Nephron (organoid): ENCODE data around the gene PHPT1.

Source experiments
- H3K27ac Mint-ChIP-seq, 3 experiments: 2 replicates each; pipeline ENCODE4 v1.8.0; 2020; ENCODE audit warnings: mixed read lengths in 3 of 3, mild to moderate bottlenecking in 2 of 3, moderate library complexity in 1 of 3
- H3K27me3 Mint-ChIP-seq: 2 replicates; pipeline ENCODE4 v1.8.0; 2021; ENCODE audit warnings: low read depth, mild to moderate bottlenecking, moderate library complexity, mixed read lengths
- H3K36me3 Mint-ChIP-seq: 2 replicates; pipeline ENCODE4 v1.8.0; 2020; ENCODE audit warnings: low read depth, mixed read lengths
- H3K4me1 Mint-ChIP-seq: 2 replicates; pipeline ENCODE4 v1.8.0; 2020; ENCODE audit warnings: mixed read lengths
- H3K4me3 Mint-ChIP-seq, 3 experiments: 2 replicates each; pipeline ENCODE4 v1.8.0; 2020; ENCODE audit warnings: mild to moderate bottlenecking in 3 of 3, mixed read lengths in 3 of 3, moderate library complexity in 2 of 3
- H3K9me3 Mint-ChIP-seq: 2 replicates; pipeline ENCODE4 v1.8.0; 2020; ENCODE audit warnings: mixed read lengths
- TF ChIP-seq, protein P1 (sequence below), 3 experiments: fragments of 200-600 bp; sonication (generic); IDR thresholded peaks; one replicate each; pipeline ENCODE4 v1.5.0; 2021; ENCODE audit warnings: antibody characterized with exemption in 3 of 3; ENCODE audit not compliant: unreplicated experiment in 3 of 3

PHPT1 gene

GRCh38 chr9:136826703-136827582, 22.3 kb upstream of the PHPT1 start:
- Mint-ChIP-seq H3K27ac (no peak overlapping the region), H3K27me3 (no peaks in the 10 kb centered on the region), H3K4me3 (no peak overlapping the region), H3K4me1 (no peaks in the 10 kb centered on the region), H3K9me3 (no peaks in the 10 kb centered on the region), H3K36me3 (peaks cover 13% of the 10 kb centered on the region)
- TF ChIP-seq, protein P1, sequence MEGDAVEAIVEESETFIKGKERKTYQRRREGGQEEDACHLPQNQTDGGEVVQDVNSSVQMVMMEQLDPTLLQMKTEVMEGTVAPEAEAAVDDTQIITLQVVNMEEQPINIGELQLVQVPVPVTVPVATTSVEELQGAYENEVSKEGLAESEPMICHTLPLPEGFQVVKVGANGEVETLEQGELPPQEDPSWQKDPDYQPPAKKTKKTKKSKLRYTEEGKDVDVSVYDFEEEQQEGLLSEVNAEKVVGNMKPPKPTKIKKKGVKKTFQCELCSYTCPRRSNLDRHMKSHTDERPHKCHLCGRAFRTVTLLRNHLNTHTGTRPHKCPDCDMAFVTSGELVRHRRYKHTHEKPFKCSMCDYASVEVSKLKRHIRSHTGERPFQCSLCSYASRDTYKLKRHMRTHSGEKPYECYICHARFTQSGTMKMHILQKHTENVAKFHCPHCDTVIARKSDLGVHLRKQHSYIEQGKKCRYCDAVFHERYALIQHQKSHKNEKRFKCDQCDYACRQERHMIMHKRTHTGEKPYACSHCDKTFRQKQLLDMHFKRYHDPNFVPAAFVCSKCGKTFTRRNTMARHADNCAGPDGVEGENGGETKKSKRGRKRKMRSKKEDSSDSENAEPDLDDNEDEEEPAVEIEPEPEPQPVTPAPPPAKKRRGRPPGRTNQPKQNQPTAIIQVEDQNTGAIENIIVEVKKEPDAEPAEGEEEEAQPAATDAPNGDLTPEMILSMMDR (IDR thresholded peaks at IDR 0.05; ENCODE audit: unreplicated experiment in 3 of 3): no peak

DNA sequence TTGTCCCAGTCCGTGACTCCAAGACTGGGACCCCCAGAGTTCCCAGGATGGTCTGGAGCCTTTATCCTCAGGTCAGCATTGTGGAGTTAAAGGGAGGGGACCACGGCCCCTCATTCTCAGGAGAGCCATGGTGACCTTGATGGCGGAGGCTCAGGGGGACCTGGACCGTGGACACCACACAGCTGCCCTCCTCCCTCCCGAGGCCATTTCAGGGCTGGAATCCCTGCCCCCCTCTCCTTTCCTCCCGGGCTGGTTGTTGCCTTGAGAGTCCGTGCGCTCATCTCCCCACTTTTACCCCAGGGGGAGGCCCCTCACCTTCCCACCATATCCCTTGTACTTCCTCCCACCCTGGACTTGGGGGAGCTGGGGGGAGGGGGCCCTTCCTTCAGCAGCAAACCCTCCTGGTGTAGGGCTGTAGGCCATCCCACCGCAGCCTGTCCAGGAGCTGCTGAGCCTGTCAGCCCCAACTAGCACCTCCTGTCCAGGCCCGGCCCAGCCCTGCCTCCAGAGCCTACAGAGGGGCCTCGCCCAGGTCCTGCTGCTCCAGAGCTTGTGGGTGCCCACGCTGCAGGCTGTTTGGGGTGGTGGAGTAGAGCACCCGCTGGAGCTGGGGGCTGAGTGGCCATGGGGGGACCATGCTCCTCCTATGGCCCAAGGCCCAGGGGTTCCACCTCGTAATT, 21.3 kb upstream of the PHPT1 start:
- H3K36me3 Mint-ChIP-seq: peaks cover 20% of the 10 kb centered on the region

DNA sequence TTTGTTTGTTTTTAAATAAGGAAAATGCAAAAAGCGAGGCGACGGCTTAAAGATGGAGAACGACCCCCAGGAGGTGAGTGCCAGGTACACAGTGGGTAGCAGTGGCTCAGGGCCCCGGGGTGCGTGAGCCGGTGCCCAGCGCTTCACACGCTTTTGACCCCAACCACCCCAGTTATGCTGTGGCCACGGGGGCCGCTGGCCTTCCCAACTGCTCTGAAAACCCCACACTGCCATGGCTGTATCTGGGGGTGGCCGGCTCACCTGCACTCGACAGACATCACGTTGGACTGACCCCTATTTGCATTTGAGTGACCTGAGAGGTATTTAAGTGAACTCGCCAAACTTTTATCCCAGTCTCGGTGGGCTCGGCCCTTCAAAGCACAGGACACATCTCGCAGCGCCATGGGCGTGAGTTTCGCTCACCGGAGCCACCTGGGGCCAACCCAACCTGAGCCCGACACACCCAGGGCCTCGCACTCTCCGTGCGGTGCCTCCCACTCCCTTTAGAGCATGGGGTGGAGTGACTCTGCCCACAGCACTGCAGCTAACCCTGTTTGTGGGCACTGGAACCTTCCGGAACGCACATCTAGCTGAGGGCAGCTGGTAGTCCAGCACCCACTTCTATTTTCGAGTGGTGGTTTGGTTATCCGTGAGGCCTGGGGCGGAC, 20.6 kb upstream of the PHPT1 start:
- no peak overlapping the region for H3K27ac Mint-ChIP-seq
- no peaks in the 10 kb centered on the region for H3K27me3 Mint-ChIP-seq
- H3K4me1 Mint-ChIP-seq: no peaks in the 10 kb centered on the region
- no peaks in the 10 kb centered on the region for H3K9me3 Mint-ChIP-seq
- TF ChIP-seq, protein P1 (IDR thresholded peaks at IDR 0.05; ENCODE audit: unreplicated experiment in 3 of 3): no peak
- no peak overlapping the region for H3K4me3 Mint-ChIP-seq
- H3K36me3 Mint-ChIP-seq: peaks cover 15% of the 10 kb centered on the region

More for the DNA sequence above, 21.3 kb upstream of the PHPT1 start:
- Mint-ChIP-seq H3K27ac (no peak overlapping the region), H3K9me3 (no peaks in the 10 kb centered on the region), H3K27me3 (no peaks in the 10 kb centered on the region), H3K4me3 (no peak overlapping the region), H3K4me1 (no peaks in the 10 kb centered on the region)
- TF ChIP-seq, protein P1 (IDR thresholded peaks at IDR 0.05; ENCODE audit: unreplicated experiment in 3 of 3): no peak

GRCh38 chr9:136829412-136829811, 19.8 kb upstream of the PHPT1 start:
- no peak overlapping the region for H3K4me3 Mint-ChIP-seq
- TF ChIP-seq, protein P1 (IDR thresholded peaks at IDR 0.05; ENCODE audit: unreplicated experiment in 3 of 3): no peak
- H3K27me3 Mint-ChIP-seq: no peaks in the 10 kb centered on the region
- peaks cover 16% of the 10 kb centered on the region for H3K36me3 Mint-ChIP-seq
- no peak overlapping the region for H3K27ac Mint-ChIP-seq
- no peaks in the 10 kb centered on the region for H3K9me3 Mint-ChIP-seq
- peaks cover 4% of the 10 kb centered on the region for H3K4me1 Mint-ChIP-seq

DNA sequence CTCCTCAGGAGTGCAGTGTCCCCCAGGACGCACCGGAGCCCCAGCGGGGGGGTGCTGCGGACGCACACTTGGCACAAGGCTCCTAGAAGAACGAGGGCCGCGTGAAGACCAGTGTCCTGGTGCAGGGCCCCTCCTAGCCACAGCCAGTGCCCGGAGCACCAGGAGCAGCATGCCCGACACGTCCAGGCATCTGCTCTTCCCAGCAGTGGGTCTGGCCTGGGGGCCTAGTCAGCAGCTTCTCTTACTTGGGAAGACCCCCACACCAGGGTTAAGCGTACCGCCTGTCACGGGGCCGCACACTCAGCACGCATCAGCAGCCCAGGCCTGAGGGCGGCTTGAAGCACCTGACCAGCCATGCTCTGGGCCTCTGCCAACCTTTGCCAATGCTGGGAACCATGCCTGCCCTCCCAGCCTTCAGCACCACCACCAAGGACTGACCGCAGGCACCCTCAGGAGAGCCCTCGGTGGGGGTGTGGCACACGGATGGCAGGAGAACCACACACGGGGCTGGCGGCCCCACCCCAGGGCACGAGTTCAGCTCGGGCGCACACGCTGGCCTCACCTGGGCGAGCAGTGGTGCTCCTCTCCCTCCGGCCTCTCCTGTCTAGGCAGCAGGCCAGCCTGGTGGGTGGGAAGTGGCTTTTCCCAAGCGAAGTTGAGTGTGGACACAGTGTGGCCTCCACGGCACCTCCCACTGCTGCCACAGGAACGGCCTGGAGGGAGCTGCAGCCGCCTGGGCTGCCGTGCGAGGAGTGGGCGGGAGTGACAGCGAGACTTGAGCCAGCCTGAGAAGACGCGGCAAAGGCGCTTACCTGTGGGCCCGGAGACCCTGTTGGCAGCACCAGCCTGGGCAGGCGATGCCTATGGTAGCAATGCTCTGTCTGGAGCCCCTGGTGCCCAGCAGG, 19.0 kb upstream of the PHPT1 start:
- H3K27ac Mint-ChIP-seq: no peak overlapping the region
- peaks cover 4% of the 10 kb centered on the region for H3K4me1 Mint-ChIP-seq
- TF ChIP-seq, protein P1 (IDR thresholded peaks at IDR 0.05; ENCODE audit: unreplicated experiment in 3 of 3): no peak
- H3K4me3 Mint-ChIP-seq: no peak overlapping the region
- H3K27me3 Mint-ChIP-seq: no peaks in the 10 kb centered on the region
- H3K9me3 Mint-ChIP-seq: no peaks in the 10 kb centered on the region
- H3K36me3 Mint-ChIP-seq: peaks cover 16% of the 10 kb centered on the region
